Measurements from ENCODE around the gene SBF1.

SBF1 gene

GRCh38 chr22:50456466-50457234 lies 18.2 kb downstream of the SBF1 start:
- H3K4me3 ChIP-seq (ENCODE audit: low read depth, low read length), result no peak overlapping the region
- TF ChIP-seq CTCF (IDR thresholded peaks at IDR 0.05; ENCODE audit: low read depth, low read length), result no peak

DNA sequence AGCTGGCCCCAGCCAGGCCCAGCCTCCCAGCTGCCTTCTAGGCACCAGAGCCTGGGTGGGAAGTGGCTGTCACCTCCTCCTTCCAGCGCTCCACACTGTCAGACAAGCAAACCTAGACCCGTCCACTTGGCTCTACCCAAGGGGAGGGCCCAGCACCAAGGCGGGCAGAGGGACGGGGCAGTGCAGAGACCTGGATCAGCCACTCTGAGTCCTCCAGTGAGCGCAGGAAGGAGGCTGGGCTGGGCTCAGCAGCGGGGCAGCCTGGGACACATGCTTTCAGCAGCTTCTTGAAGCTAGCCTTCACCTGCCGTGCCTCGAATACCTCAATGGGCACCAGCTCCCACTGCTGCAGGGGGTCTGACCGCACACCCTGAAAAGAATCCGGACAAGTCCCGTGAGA lies 18.8 kb downstream of the SBF1 start:
- TF ChIP-seq CTCF (IDR thresholded peaks at IDR 0.05; ENCODE audit: low read depth, low read length), result no peak
- no peak overlapping the region for H3K4me3 ChIP-seq (ENCODE audit: low read depth, low read length)

- no peak for TF ChIP-seq CTCF (IDR thresholded peaks at IDR 0.05; ENCODE audit: low read depth, low read length)
- no peak overlapping the region for H3K4me3 ChIP-seq (ENCODE audit: low read depth, low read length)
These were observed 19.6 kb downstream of the SBF1 start for GRCh38 chr22:50455201-50455600.

DNA sequence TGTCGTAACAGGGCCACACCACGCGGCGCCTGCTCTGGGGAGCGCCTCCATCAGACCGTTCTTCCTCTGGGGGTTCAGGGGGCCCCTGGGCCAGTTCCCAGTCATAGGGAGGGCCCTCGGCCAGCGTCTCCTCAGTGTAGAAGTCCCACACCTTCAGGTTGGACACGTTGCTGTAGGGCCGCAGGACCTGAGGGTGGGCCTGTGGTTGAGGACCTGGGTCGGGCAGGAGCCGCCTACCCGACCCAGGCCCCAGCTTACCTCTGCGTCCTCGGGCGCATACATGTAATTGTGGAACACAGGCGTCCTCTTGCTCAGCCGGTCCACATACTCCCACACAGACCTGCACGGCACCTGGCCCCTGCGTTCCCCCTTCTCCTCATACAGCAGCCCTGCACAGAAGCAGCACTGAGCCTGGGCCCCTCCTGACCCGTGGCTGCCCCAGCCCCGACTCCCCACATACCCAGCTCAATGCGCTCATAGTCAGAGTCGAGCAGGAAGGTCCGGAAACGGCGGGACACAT lies 20.2 kb downstream of the SBF1 start:
- no peak for TF ChIP-seq CTCF (IDR thresholded peaks at IDR 0.05; ENCODE audit: low read depth, low read length)
- no peak overlapping the region for H3K4me3 ChIP-seq (ENCODE audit: low read depth, low read length)

GRCh38 chr22:50452649-50453048 lies 22.2 kb downstream of the SBF1 start:
- no peak for TF ChIP-seq CTCF (IDR thresholded peaks at IDR 0.05; ENCODE audit: low read depth, low read length)
- no peak overlapping the region for H3K4me3 ChIP-seq (ENCODE audit: low read depth, low read length)

DNA sequence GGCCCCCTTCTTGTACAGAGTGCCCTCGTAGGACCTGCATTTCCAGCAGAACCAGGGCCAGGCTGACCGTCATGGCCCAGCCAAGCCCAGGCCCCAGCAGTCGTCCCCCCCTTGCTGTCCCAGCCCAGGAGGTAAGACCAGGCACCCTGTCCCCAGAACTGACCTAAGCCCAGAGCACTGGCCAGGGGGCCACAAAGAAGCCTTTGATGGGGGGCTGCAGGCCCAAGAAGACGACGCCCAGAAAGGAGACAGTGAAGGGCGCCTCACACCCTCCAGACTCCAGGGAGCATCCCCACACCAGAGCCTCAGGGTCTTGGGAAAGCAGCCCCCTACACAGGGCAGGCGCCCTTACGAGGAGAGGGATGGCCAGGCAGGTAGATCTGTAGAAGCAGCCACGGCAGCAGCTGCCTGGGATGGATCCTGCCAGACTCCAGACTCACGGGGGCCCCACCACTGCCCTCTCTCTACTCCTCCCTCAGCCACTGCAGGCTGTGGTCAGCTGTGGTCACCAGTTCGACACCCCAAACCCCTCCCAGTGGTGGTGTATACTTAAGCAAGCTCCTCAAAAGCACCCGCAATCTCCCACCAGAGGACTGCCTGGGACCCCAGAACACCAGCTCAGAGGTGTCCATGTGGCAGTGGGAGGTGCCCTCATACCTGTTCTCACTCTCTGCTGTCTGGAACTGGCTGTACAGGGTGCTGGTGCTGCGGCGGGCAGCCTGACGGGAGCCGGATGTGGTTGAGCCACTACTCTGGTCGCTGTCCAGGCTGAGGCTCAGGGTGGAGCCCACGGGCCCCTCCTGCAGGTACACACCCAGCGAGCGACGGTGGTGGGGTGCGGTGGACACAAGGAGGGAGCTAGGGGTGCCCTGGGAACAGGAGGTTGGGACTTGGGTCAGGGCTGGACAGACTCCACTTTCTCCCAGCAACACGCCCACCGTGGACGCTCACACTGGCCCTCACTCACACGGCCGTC lies 27.0 kb downstream of the SBF1 start:
- no peak for TF ChIP-seq CTCF (IDR thresholded peaks at IDR 0.05; ENCODE audit: low read depth, low read length)

More for the DNA sequence above, 27.0 kb downstream of the SBF1 start:
- no peak overlapping the region for H3K4me3 ChIP-seq (ENCODE audit: low read depth, low read length)

All from WI38 (cell line).